GM12801 (cell line): Measurements from ENCODE around the gene EDAR.

Experiments
- TF ChIP-seq, protein P1 (sequence below): IDR thresholded peaks from one replicate; pipeline ENCODE4 v1.5.1; 2011; ENCODE audit warnings: control low read depth; ENCODE audit not compliant: insufficient read length; ENCODE audit errors: extremely low read depth

EDAR gene

DNA sequence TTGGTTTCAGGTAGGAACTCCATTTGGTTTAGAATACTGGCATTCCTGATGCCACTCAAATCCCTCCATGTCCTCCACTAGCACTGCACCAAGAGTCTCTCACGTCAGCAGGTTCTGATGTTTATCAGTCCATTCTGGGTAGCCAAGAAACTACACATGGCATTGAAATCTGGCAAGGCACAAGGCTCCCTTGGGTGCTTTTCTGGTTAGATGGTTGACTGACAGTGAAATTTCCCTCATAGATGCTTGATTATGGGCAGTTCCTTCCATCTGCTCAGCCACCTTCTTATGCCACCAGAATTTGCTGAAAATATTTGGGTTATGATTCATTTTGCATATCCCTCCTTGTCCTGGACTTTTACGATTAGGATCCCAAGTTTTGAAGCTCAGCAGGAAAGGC lies 32.6 kb downstream of the EDAR start:
- TF ChIP-seq, protein P1, sequence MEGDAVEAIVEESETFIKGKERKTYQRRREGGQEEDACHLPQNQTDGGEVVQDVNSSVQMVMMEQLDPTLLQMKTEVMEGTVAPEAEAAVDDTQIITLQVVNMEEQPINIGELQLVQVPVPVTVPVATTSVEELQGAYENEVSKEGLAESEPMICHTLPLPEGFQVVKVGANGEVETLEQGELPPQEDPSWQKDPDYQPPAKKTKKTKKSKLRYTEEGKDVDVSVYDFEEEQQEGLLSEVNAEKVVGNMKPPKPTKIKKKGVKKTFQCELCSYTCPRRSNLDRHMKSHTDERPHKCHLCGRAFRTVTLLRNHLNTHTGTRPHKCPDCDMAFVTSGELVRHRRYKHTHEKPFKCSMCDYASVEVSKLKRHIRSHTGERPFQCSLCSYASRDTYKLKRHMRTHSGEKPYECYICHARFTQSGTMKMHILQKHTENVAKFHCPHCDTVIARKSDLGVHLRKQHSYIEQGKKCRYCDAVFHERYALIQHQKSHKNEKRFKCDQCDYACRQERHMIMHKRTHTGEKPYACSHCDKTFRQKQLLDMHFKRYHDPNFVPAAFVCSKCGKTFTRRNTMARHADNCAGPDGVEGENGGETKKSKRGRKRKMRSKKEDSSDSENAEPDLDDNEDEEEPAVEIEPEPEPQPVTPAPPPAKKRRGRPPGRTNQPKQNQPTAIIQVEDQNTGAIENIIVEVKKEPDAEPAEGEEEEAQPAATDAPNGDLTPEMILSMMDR, result no peak

DNA sequence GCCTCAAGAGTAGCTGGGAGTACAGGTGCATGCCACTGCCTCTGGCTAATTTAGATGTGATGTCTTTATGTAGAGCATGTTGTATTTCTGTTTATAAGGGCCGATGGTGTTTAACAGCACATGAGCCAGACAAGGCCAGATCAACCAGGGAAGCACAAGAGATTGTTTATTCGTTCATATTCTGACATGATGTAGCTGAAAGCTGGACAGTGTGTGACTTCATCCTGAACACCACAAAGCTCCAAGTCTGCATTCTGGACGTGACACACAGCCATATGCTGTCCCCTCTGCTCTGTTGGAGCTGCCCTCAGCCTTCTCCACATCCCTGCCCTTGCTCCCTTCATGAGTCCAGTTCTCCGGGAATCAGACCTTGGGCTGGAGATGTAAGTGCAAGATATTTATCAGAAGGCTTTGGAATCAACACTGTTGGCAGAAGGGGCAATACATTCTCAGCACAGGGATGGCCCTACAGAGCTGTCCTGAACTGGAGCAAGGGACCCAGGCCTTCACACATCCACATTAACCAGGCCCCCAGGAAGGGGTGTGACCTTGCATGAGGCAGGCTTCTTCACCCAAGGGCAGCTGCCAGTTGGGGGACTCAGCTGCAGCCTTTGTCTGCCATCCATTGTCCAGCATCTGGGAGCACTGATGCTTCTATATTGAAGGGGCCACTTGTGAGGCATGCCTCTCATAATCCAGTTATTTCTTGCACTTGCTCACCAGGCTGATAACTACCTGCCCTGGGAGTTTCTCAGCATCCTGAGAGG lies 38.5 kb downstream of the EDAR start:
- TF ChIP-seq, protein P1, result no peak

DNA sequence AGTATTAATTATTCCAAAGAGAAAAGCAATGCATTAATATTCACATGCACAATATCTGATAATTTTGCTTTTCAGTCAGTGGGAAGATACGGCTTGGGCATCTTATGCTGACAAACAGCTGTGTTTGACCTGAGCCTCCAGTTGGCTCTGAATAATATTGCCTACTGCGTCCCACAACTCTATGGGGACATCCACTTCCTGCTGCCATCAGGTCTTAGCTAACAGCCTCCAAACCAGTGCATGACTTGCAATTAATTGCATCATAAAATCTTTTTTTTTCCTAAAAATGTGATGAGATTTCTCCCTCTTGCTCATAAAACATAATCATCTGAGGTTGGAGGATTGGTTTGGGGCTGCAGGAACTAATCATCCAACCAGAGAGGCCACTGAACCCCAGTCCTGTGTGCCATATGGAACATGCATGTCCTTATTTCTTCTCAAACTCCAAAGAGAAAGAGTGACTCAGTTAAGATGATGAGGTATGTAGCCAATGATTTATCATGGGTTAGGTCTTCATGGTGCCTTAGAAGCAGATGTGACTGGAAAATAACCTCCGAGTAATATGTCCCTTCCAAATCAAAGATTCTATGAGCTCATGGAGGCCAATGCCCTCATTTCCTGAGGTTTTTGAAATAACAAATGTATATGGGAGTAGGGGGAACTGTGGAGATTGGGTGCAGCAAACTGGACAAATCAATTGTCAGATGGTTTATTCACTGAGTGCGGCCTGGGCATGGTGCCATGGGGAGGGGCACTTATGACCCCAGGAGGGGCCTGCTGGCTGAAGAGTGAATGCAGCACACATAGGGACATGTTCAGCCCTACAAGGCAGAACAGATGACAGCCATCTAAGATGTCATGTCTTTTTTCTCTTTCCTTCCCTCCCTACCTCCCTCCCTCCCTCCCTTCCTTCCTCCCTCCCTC lies 39.4 kb downstream of the EDAR start:
- TF ChIP-seq, protein P1, result no peak

DNA sequence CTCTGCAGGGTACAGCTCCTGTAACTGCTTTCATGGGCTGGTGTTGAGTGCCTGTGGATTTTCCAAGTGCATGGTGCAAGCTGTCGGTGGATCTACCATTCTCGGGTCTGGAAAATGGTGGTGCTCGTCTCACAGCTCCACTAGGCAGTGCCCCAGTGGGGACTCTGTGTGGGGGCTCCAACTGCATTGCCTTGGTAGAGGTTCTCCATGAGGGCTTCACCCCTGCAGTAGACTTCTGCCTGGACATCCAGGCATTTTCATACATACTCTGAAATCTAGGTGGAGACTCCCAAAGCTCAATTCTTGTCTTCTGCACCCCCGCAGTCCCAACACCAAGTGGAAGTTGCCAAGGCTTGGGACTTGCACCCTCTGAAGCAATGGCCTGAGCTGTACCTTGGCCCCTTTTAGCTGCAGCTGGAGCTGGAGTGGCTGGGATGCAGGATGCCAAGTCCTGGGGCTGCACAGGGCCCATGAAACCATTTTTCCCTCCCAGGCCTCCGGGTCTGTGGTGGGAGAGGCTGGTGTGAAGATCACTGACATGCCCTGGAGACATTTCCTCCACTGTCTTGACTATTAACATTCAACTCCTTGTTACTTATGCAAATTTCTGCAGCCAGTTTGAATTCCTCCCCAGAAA lies 41.6 kb downstream of the EDAR start:
- TF ChIP-seq, protein P1, result no peak

DNA sequence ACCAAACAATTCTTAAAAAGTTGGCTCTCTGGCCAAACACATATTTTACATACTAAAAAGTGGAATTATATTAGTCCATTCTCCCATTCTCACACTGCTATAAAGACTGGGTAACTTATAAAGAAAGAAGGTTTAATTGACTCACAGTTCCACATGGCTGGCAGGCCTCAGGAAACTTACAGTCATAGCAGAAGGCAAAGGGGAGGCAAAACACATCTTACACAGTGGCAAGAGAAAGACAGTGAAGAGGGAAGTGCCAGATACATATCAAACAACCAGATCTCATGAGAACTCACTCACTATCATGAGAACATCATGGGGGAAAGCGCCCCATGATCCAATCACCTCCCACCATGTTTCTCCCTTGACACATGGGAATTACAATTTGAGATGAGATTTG lies 42.6 kb downstream of the EDAR start:
- TF ChIP-seq, protein P1, result no peak

DNA sequence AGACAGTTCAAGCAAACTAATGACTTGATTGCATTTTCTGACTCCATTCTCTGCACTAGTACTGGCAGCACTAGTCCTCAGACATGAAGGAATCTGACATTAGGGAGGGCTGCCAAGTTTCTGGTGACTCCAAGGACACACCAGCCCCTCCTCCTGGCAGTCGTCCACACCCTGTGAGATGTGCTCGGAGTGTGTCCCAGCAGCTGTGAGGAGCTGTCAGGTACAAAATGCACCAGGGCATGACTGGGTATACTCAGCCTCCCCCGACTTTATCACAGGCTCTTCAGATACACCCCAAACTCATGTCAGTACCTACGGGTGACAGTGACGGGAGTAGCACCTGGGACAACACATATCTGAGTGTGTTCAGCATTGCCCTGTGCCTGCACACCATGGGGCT lies 43.1 kb downstream of the EDAR start:
- TF ChIP-seq, protein P1, result no peak
